Testis (tissue), 2 donors: Measurements from ENCODE around the gene COPB2.

Experiments used
- POLR2A ChIP-seq: fragments of 450-650 bp; IDR thresholded peaks from one replicate; pipeline ENCODE4 v1.6.1; 2017; ENCODE audit warnings: antibody characterized with exemption, mild to moderate bottlenecking, moderate library complexity
- TF ChIP-seq, protein P1 (sequence below), 3 experiments: fragments of 450-650 bp in 2 of 3; fragments of 200-600 bp in 1 of 3; sonication (generic) in 1 of 3; IDR thresholded peaks; one replicate each; pipeline ENCODE4 v1.5.1; 2016 to 2019; ENCODE audit warnings: antibody characterized with exemption in 3 of 3, mild to moderate bottlenecking in 2 of 3, moderate library complexity in 1 of 3

DNA sequence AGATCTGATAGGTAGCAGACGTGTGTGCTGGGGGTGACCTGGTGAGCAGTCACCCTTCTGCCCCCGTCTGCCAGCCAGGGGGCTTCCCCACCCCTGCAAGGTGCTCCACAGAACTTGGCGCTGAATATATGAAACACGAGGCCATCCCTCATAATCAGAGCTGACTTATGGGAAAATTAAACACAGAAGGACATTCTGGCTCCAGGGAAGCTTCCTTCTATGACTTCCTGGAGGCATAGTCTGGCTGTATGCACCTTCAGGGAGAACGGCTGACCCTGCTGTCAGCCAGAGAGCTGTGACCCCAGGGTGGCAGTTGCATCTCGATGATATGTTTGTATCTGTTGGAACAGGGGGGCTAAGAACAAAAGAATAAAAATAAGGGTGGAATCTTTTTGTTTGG is 72.2 kb downstream of the COPB2 start:
- TF ChIP-seq, protein P1, sequence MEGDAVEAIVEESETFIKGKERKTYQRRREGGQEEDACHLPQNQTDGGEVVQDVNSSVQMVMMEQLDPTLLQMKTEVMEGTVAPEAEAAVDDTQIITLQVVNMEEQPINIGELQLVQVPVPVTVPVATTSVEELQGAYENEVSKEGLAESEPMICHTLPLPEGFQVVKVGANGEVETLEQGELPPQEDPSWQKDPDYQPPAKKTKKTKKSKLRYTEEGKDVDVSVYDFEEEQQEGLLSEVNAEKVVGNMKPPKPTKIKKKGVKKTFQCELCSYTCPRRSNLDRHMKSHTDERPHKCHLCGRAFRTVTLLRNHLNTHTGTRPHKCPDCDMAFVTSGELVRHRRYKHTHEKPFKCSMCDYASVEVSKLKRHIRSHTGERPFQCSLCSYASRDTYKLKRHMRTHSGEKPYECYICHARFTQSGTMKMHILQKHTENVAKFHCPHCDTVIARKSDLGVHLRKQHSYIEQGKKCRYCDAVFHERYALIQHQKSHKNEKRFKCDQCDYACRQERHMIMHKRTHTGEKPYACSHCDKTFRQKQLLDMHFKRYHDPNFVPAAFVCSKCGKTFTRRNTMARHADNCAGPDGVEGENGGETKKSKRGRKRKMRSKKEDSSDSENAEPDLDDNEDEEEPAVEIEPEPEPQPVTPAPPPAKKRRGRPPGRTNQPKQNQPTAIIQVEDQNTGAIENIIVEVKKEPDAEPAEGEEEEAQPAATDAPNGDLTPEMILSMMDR (IDR thresholded peaks at IDR 0.05) = no peak
- no peak for TF ChIP-seq POLR2A
